ENCODE results near the gene NDST1.

The NDST1 gene

GRCh38 chr5:150534811-150535210 is 26.9 kb downstream of the NDST1 start:
- no peaks in the 10 kb centered on the region for H3F3A ChIP-seq (ENCODE audit: insufficient read depth)
- no peak overlapping the region for H3K4me3 ChIP-seq (ENCODE audit: insufficient read depth, low read length, poor library complexity, severe bottlenecking)
- H3K4me2 ChIP-seq (ENCODE audit: low read depth, low read length, poor library complexity, severe bottlenecking) = no peak overlapping the region
- no peak overlapping the region for H2AFZ ChIP-seq (ENCODE audit: low read depth, low read length, severe bottlenecking)
- TF ChIP-seq EZH2phosphoT487 (conservative IDR thresholded peaks at IDR 0.05; ENCODE audit: low read length) (no peak), CTCF (IDR thresholded peaks at IDR 0.05; ENCODE audit: insufficient read depth, low read length, poor library complexity, severe bottlenecking) (no peak)
- peaks cover 2% of the 10 kb centered on the region; the same call in 1 of the 2 replicates for H3K27me3 ChIP-seq (ENCODE audit: low read length)
- H3K27ac ChIP-seq (ENCODE audit: low read depth, low read length) = no peak overlapping the region
- no peaks in the 10 kb centered on the region for H4K20me1 ChIP-seq (ENCODE audit: low read depth, low read length)
- no peaks in the 10 kb centered on the region for H3K9me3 ChIP-seq (ENCODE audit: insufficient read depth, low read length)
- H3K9ac ChIP-seq (ENCODE audit: low read length) = no peak overlapping the region
- H3K36me3 ChIP-seq (ENCODE audit: low read length) = no peaks in the 10 kb centered on the region
- H3K9me2 ChIP-seq (replicated peaks; ENCODE audit: insufficient read depth, low read length) = no peaks in the 10 kb centered on the region
- no peaks in the 10 kb centered on the region for H3K79me2 ChIP-seq (ENCODE audit: insufficient read depth, low read length)

- Histone ChIP-seq H4K20me1 (ENCODE audit: low read depth, low read length) (no peaks in the 10 kb centered on the region), H3K27ac (ENCODE audit: low read depth, low read length) (no peak overlapping the region), H3K79me2 (ENCODE audit: insufficient read depth, low read length) (no peaks in the 10 kb centered on the region), H3K9me2 (replicated peaks; ENCODE audit: insufficient read depth, low read length) (no peaks in the 10 kb centered on the region), H3K4me3 (ENCODE audit: insufficient read depth, low read length, poor library complexity, severe bottlenecking) (no peak overlapping the region), H3F3A (ENCODE audit: insufficient read depth) (no peaks in the 10 kb centered on the region), H3K27me3 (ENCODE audit: low read length) (peaks cover 2% of the 10 kb centered on the region; the same call in 1 of the 2 replicates), H3K36me3 (ENCODE audit: low read length) (no peaks in the 10 kb centered on the region), H2AFZ (ENCODE audit: low read depth, low read length, severe bottlenecking) (no peak overlapping the region), H3K9me3 (ENCODE audit: insufficient read depth, low read length) (no peaks in the 10 kb centered on the region), H3K9ac (ENCODE audit: low read length) (no peak overlapping the region), H3K4me2 (ENCODE audit: low read depth, low read length, poor library complexity, severe bottlenecking) (no peak overlapping the region)
- TF ChIP-seq CTCF (IDR thresholded peaks at IDR 0.05; ENCODE audit: insufficient read depth, low read length, poor library complexity, severe bottlenecking) = no peak
- no peak for TF ChIP-seq EZH2phosphoT487 (conservative IDR thresholded peaks at IDR 0.05; ENCODE audit: low read length)
These were observed 27.7 kb downstream of the NDST1 start for GRCh38 chr5:150535611-150536010.

GRCh38 chr5:150538007-150538917 is 30.3 kb downstream of the NDST1 start:
- Histone ChIP-seq H3K27ac (ENCODE audit: low read depth, low read length) (no peak overlapping the region), H4K20me1 (ENCODE audit: low read depth, low read length) (no peaks in the 10 kb centered on the region)
- no peak for TF ChIP-seq CTCF (IDR thresholded peaks at IDR 0.05; ENCODE audit: insufficient read depth, low read length, poor library complexity, severe bottlenecking)
- TF ChIP-seq EZH2phosphoT487 (conservative IDR thresholded peaks at IDR 0.05; ENCODE audit: low read length) = no peak

More at GRCh38 chr5:150538007-150538917, 30.3 kb downstream of the NDST1 start:
- Histone ChIP-seq H3K27me3 (ENCODE audit: low read length) (no peaks in the 10 kb centered on the region), H2AFZ (ENCODE audit: low read depth, low read length, severe bottlenecking) (no peak overlapping the region), H3K9me3 (ENCODE audit: insufficient read depth, low read length) (no peaks in the 10 kb centered on the region), H3K4me2 (ENCODE audit: low read depth, low read length, poor library complexity, severe bottlenecking) (no peak overlapping the region), H3K9me2 (replicated peaks; ENCODE audit: insufficient read depth, low read length) (no peaks in the 10 kb centered on the region), H3K36me3 (ENCODE audit: low read length) (no peaks in the 10 kb centered on the region), H3F3A (ENCODE audit: insufficient read depth) (no peaks in the 10 kb centered on the region), H3K4me3 (ENCODE audit: insufficient read depth, low read length, poor library complexity, severe bottlenecking) (no peak overlapping the region), H3K79me2 (ENCODE audit: insufficient read depth, low read length) (no peaks in the 10 kb centered on the region), H3K9ac (ENCODE audit: low read length) (no peak overlapping the region)
